ENCODE data around the gene DOCK10.
A peak's percentile ranks its signal among the peaks of the same experiment; 100 is the strongest.

Gene DOCK10

GRCh38 chr2:225040856-225041206 lies 1.4 kb downstream of the DOCK10 start:
- peak; percentile 51 for DNase-seq

- DNase-seq: no peak
Measured at GRCh38 chr2:225040142-225040541, 2.1 kb downstream of the DOCK10 start.

GRCh38 chr2:225038231-225038523 lies 4.1 kb downstream of the DOCK10 start:
- no peak for DNase-seq

GRCh38 chr2:225037415-225038230 lies 4.6 kb downstream of the DOCK10 start:
- no peak for DNase-seq

- no peak for DNase-seq
Measured at GRCh38 chr2:225036431-225036830, 5.8 kb downstream of the DOCK10 start.

GRCh38 chr2:225033440-225034318 lies 8.6 kb downstream of the DOCK10 start:
- no peak for DNase-seq

DNA sequence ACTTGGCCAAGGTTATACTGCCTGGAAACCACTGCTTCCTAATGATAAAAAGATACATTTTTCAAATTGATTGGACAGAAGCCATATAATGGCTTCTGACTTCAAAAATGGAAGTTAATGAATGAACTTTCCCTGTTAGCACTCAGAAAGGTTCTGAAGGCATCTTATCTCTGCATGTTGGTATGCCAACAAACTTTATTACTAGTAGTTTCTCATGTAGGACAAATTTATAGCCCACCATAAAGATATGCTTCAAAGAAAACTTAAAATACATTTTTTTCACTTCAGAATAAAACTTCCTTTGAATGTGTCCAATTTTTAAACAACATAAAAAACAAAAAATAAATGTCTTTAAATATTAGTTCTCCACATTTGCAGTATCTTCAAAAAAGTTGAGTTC lies 10.0 kb downstream of the DOCK10 start:
- no peak for DNase-seq

- DNase-seq: no peak
Measured at GRCh38 chr2:225031599-225031998, 10.7 kb downstream of the DOCK10 start.

DNA sequence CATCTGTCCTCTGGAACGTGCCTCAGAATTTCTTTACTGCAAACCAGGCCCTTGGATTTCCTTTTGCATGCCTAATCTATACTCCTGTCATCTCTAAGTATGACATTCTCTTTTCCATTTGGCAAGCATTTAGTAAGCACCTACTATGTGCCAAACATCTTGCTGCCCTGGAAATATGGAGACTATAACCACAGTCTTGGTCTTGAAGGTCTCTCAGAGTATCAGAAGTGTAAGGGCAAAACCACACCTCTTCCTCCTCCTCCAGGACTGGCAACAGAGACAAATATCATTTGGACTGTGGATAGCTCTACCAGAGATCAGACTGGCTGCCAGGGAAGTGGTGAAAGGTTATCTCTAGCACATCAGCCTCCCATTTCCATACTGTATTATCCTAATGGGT lies 11.4 kb downstream of the DOCK10 start:
- no peak for DNase-seq

DNA sequence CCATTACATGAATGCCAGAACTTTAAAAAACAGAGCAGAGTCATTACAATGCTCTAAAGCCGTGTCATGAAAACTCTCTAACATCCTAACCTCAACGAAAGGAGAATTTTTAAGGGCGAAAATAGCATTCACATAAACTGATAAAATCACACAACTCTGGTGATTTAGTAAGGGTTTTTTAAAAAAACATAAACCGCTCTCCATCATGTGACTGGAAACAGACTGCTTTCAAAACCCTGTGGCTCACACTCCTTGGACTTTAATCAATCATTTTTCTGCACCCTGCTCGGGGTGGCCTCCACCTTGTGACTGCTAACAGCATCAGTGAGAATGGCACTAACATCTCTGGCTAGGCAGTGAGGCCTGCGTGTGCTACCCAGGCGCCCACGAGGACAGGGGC lies 12.1 kb downstream of the DOCK10 start:
- DNase-seq: no peak

GRCh38 chr2:225028572-225028971 lies 13.7 kb downstream of the DOCK10 start:
- no peak for DNase-seq

DNA sequence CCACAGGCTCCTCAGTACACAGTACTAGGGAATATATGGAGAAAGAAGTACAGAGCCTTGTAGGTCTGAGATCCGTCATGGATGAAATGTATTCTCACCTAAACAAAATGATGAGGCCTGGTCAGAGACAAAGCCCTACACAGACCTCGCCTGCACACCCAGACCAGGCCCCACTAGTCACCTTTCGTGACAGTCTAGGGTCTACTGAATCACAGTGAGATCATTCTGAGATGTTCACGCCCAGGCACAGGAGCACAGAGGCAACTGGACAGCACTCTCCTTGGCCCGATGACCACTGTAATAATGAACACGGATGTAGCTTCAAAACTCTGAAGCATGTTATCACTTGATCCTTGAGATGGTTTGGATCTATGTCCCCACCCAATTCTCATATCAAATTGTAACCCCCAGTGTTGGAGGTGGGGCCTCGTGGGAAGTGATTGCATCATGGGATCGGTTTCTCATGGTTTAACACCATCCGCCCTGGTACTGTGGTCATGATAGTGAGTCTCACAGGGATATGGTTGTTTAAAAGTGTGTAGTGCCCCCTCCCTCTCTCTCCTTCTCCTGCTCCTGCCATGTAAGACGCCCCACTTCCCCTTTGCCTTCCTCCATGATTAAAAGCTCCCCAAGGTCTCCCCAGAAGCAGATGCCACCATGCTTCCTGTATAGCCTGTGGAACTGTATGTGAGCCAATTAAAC lies 15.1 kb downstream of the DOCK10 start:
- DNase-seq: no peak

DNA sequence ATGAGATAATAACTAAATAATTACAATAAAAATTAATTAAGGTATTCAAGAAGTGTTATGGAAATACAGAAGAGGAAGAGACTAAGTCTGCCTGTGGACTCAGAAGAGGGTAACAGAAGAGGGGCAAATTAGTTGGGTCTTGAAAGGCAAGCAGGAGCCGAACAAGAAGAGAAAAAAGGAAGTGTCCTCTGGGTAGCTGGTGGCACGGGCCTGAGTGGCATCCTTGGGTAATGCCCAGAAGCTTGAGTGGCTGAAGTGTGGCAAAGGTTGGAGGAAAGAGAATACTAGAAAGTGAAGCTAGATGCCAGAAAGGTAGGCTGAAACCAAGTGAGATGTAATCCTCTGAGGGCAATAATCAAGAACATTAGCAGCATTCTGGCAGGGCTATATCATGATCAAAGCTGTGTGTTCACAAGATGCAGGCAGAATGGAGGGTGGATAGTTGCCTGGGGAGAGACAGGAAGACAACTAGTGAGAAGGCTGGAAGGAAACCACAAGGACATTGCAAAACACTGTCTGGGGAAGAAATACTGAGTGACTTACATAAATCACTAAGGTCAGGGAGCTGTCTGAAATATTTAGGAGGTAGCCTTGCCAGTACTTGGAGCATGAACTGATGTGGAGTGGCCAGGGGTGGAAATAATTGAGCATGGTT lies 16.2 kb downstream of the DOCK10 start:
- DNase-seq: no peak

GRCh38 chr2:225022188-225022587 lies 20.1 kb downstream of the DOCK10 start:
- DNase-seq: no peak

GRCh38 chr2:225020168-225020849 lies 22.0 kb downstream of the DOCK10 start:
- no peak for DNase-seq

DNA sequence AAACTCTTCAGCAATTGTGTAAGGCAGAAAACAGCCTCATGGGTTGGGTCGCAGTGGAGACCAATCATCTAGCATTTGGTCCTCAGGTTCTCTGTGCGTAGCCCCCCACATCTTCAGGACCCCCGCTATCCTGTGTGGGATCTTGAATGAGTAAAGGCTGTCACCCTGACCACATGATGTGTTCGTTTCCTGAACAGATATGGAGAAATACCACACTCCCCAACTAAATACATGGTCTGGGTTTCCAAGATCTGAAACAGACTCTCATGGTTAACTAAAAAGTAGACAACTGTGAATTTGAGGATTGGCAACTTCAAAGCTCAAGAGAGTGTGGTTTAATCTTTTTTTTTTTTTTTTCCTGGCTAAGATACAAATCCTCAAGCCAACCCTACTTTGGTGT lies 23.2 kb downstream of the DOCK10 start:
- DNase-seq: no peak

DNA sequence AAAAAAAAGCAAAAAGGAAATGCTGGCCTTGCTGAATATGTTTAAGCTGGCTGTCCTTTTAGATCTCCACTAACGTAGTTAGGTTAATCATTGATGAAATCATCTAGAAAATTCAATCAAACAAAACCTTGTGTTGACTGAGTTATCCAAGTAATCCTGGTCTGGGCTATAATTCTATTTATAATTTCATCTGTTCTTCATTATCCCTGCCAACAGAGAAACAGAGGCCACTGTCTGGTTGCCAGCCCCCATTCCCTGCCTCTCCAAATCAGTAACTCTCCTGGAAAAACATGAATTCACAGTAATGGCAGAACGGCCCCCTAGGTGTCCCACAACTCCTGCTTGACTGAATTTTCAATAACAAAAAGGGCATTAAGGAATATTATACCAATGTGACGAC lies 24.6 kb downstream of the DOCK10 start:
- no peak for DNase-seq

DNA sequence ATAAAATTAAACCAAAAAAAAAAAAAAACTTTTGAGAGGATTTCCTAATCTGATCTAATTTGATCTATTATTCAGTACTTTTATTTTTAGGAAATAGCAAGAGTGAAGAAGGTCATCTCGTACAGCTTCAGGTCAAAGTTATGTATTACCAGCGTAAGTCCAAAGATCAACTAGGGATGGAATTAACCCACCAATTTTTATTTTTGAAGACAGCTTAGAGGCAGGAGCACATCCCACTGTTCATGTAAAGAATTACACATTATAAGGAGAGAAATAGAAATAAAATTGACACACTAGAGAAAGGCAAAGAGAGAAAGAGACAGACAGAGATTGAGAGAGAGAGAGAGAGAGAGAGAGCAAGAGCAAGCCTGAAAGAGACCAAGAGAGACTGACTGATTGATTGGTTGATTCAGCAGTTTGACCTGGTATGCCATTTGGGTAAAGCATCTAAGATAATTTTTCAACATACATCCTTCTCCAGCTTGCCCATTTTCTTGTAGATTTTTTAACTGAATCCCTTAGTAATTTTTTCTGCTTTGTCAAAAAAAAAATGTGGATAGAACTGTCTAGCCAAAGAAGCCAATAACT lies 25.1 kb downstream of the DOCK10 start:
- no peak for DNase-seq

DNA sequence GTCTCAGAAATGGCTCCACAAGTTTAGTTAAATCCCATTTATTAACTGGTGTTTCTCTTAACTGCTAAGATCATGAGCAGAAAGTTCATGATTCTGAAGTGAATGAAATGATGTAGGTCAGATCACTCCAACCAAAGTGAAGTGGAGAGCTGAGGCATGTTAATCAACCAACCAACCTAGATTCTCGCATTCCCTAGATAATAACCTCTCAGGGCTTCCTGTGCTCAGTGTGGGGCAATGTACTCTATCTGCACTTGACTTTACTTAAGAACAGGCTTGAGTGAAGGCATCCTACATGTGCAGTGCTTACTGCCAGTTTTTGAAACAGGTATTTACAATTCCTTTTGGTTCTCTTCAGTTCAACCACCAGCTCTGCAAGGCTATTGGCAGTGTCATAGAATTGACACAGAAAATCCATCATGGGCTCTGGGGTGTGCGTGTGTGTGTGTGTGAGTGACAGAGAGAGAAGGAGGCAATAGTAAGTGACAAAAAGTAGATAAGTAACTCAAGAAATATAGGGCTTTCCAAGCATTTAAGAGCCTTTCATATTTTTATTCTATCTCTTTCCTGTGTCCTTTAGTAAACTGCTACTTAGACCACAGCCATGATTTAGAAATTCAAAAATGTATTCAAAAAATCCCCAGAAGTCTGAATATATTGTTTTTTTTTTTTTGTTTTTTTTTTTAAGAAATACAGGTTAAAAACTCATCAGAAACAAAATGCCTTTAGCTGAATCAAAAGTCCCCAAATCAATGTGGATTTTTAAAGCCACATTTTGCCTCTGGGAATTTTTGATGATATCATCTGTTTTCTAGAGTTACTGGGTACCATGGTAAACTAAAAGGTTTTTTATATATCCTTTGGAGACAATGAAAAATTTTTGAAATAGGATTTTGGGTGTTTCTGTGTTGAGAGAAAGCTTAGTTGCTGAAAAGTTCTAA lies 28.6 kb downstream of the DOCK10 start:
- DNase-seq: no peak

GRCh38 chr2:225011585-225011984 lies 30.7 kb downstream of the DOCK10 start:
- no peak for DNase-seq

- DNase-seq: no peak
Measured at GRCh38 chr2:225010804-225011203, 31.5 kb downstream of the DOCK10 start.
